ENCODE data around the gene LIPA.

Gene LIPA

GRCh38 chr10:89241026-89241425, 10.5 kb downstream of the LIPA start:
- no peak for DNase-seq (ENCODE audit: low read depth, low spot score)

GRCh38 chr10:89240519-89240918, 11.1 kb downstream of the LIPA start:
- no peak for DNase-seq (ENCODE audit: low read depth, low spot score)

GRCh38 chr10:89238956-89239644, 12.5 kb downstream of the LIPA start:
- DNase-seq (ENCODE audit: low read depth, low spot score) = no peak

GRCh38 chr10:89237849-89238248, 13.7 kb downstream of the LIPA start:
- DNase-seq (ENCODE audit: low read depth, low spot score) = no peak

- no peak for DNase-seq (ENCODE audit: low read depth, low spot score)
Observed at GRCh38 chr10:89236226-89236797, 15.3 kb downstream of the LIPA start.

GRCh38 chr10:89235073-89235798, 16.3 kb downstream of the LIPA start:
- peak; percentile 64 for DNase-seq (ENCODE audit: low read depth, low spot score)

GRCh38 chr10:89233033-89233432, 18.5 kb downstream of the LIPA start:
- no peak for DNase-seq (ENCODE audit: low read depth, low spot score)

- DNase-seq (ENCODE audit: low read depth, low spot score) = no peak
Observed at GRCh38 chr10:89228962-89229361, 22.6 kb downstream of the LIPA start.

GRCh38 chr10:89228146-89228545, 23.4 kb downstream of the LIPA start:
- DNase-seq (ENCODE audit: low read depth, low spot score) = no peak

GRCh38 chr10:89226891-89227290, 24.7 kb downstream of the LIPA start:
- DNase-seq (ENCODE audit: low read depth, low spot score) = no peak

- DNase-seq (ENCODE audit: low read depth, low spot score) = peak; percentile 36
Observed at GRCh38 chr10:89224739-89225443, 26.7 kb downstream of the LIPA start.

GRCh38 chr10:89221919-89222318, 29.7 kb downstream of the LIPA start:
- no peak for DNase-seq (ENCODE audit: low read depth, low spot score)

- no peak for DNase-seq (ENCODE audit: low read depth, low spot score)
Observed at GRCh38 chr10:89219513-89220218, 31.9 kb downstream of the LIPA start.

- DNase-seq (ENCODE audit: low read depth, low spot score) = peak; percentile 24
Observed at GRCh38 chr10:89217057-89217990, 34.3 kb downstream of the LIPA start.

- no peak for DNase-seq (ENCODE audit: low read depth, low spot score)
Observed at GRCh38 chr10:89216056-89216455, 35.5 kb downstream of the LIPA start.

GRCh38 chr10:89215511-89215910, 36.1 kb downstream of the LIPA start:
- no peak for DNase-seq (ENCODE audit: low read depth, low spot score)

GRCh38 chr10:89214566-89215165, 36.9 kb downstream of the LIPA start:
- DNase-seq (ENCODE audit: low read depth, low spot score) = no peak

- peak; percentile 36 for DNase-seq (ENCODE audit: low read depth, low spot score)
Observed at GRCh38 chr10:89213191-89213808, 38.3 kb downstream of the LIPA start.

- DNase-seq (ENCODE audit: low read depth, low spot score) = no peak
Observed at GRCh38 chr10:89210794-89211425, 40.7 kb downstream of the LIPA start.
